Caco-2 (cell line): ENCODE data around the gene SLC2A9. TPM values are rescaled to one million over a fixed set of nuclear protein-coding genes. Genes with fewer than 3 reads are reported as not detected.

Experiments used
- BruUV-seq: library from RNA; stranded (reverse); fragments of 400-500 nt; replicated peaks from 2 replicates; lab custom pipeline; 2021; lab: Mats Ljungman, UMichigan
- CTCF ChIA-PET: fragments of 300-600 bp; sonication (Branson Sonifier 250); formaldehyde crosslinking; loops from one replicate; lab custom pipeline; 2022; ENCODE audit warnings: antibody characterized with exemption; lab: Charles Lee
- POLR2A ChIA-PET: fragments of 300-600 bp; sonication (Branson Sonifier 250); formaldehyde crosslinking; loops from one replicate; lab custom pipeline; 2022; ENCODE audit warnings: antibody characterized with exemption; lab: Charles Lee
- DNase-seq, 2 experiments: peaks; one replicate each; pipeline versions ENCODE4 v3.0.0 to v3.0.0-alpha.2; 2020 to 2022
- H3K27me3 ChIP-seq: replicated peaks from 2 replicates; pipeline ENCODE4 v1.6.0; 2011; ENCODE audit warnings: low read length; ENCODE audit not compliant: control insufficient read depth, insufficient read depth
- H3K36me3 ChIP-seq: 2 replicates; pipeline ENCODE4 v1.5.1; 2011; ENCODE audit warnings: low read length; ENCODE audit not compliant: control insufficient read depth, insufficient read depth
- H3K4me1 ChIP-seq: fragments of 250-450 bp; sonication (Bioruptor Pico); 2 replicates; pipeline ENCODE4 v1.5.1; 2020; ENCODE audit warnings: mild to moderate bottlenecking
- H3K4me3 ChIP-seq: 2 replicates; pipeline ENCODE4 v1.5.1; 2011; ENCODE audit warnings: low read depth, mild to moderate bottlenecking, control low read depth, low read length
- H3K9me3 ChIP-seq: fragments of 250-450 bp; sonication (Bioruptor Pico); 2 replicates; pipeline ENCODE4 v1.5.1; 2020; ENCODE audit warnings: mild to moderate bottlenecking, moderate library complexity
- H3K27ac Mint-ChIP-seq: one replicate; pipeline ENCODE4 v1.8.0; 2022; ENCODE audit warnings: mixed read lengths; ENCODE audit not compliant: unreplicated experiment
- H3K27me3 Mint-ChIP-seq: one replicate; pipeline ENCODE4 v1.8.0; 2022; ENCODE audit warnings: mixed read lengths; ENCODE audit not compliant: insufficient read depth, unreplicated experiment
- H3K36me3 Mint-ChIP-seq: one replicate; pipeline ENCODE4 v1.8.0; 2022; ENCODE audit warnings: mild to moderate bottlenecking, mixed read lengths; ENCODE audit not compliant: insufficient read depth, unreplicated experiment
- H3K4me1 Mint-ChIP-seq: one replicate; pipeline ENCODE4 v1.8.0; 2022; ENCODE audit warnings: low read depth, mixed read lengths; ENCODE audit not compliant: unreplicated experiment
- H3K4me3 Mint-ChIP-seq: one replicate; pipeline ENCODE4 v1.8.0; 2022; ENCODE audit warnings: mild to moderate bottlenecking, moderate library complexity, mixed read lengths; ENCODE audit not compliant: unreplicated experiment
- H3K9me3 Mint-ChIP-seq: one replicate; pipeline ENCODE4 v1.8.0; 2022; ENCODE audit warnings: mixed read lengths; ENCODE audit not compliant: unreplicated experiment
- CTCF ChIP-seq, 2 experiments: fragments of 200-600 bp in 1 of 2; IDR thresholded peaks; 1 replicate in 1 of 2; 2 replicates in 1 of 2; pipeline versions ENCODE4 v1.5.1 to v1.8.0; 2011 to 2022; ENCODE audit warnings: antibody characterized with exemption in 1 of 2, control low read depth in 1 of 2, inconsistent platforms in 1 of 2, low read depth in 1 of 2, low read length in 1 of 2, mild to moderate bottlenecking in 1 of 2, moderate library complexity in 1 of 2; ENCODE audit not compliant: insufficient read depth in 1 of 2, severe bottlenecking in 1 of 2, unreplicated experiment in 1 of 2
- intact Hi-C: fragments of 100-400 bp; cut with micrococcal nuclease; formaldehyde crosslinking; loops from one replicate; pipeline ENCODE4 v1.10.0; 2022; ENCODE audit not compliant: unreplicated experiment
- total RNA-seq: library from RNA; stranded (reverse); gene quantifications from 2 replicates; pipeline ENCODE4 v1.2.3, GENCODE V29; 2022

Gene SLC2A9
- total RNA-seq, 1 experiment from 2014 or later, result 21.0 TPM

GRCh38 chr4:9980898-9981297 is 40.4 kb downstream of the SLC2A9 start:
- ChIA-PET CTCF (no interaction called here), POLR2A (no interaction called here)
- Mint-ChIP-seq H3K36me3 (peaks cover 9% of the 10 kb centered on the region), H3K9me3 (peaks cover 12% of the 10 kb centered on the region), H3K27ac (no peak overlapping the region), H3K27me3 (no peaks in the 10 kb centered on the region), H3K4me3 (no peak overlapping the region), H3K4me1 (no peaks in the 10 kb centered on the region)
- Histone ChIP-seq H3K9me3 (no peaks in the 10 kb centered on the region), H3K27me3 (no peaks in the 10 kb centered on the region), H3K4me3 (no peak overlapping the region), H3K36me3 (no peaks in the 10 kb centered on the region), H3K4me1 (no peaks in the 10 kb centered on the region)
- no TSS peak for BruUV-seq
- no peak for TF ChIP-seq CTCF (IDR thresholded peaks at IDR 0.05; ENCODE audit: insufficient read depth in 1 of 2, low read depth in 1 of 2, low read length in 1 of 2, severe bottlenecking in 1 of 2, unreplicated experiment in 1 of 2)
- no peak for DNase-seq
- intact Hi-C loops, result no loop called here

- CTCF ChIA-PET, result no interaction called here
- POLR2A ChIA-PET, result no interaction called here
- intact Hi-C loops, result no loop called here
- Histone ChIP-seq H3K36me3 (no peaks in the 10 kb centered on the region), H3K4me3 (no peak overlapping the region), H3K9me3 (no peaks in the 10 kb centered on the region), H3K27me3 (no peaks in the 10 kb centered on the region), H3K4me1 (no peaks in the 10 kb centered on the region)
- H3K9me3 Mint-ChIP-seq, result peaks cover 12% of the 10 kb centered on the region
- no TSS peak for BruUV-seq
- H3K4me3 Mint-ChIP-seq, result no peak overlapping the region
- H3K27me3 Mint-ChIP-seq, result no peaks in the 10 kb centered on the region
- peaks cover 9% of the 10 kb centered on the region for H3K36me3 Mint-ChIP-seq
- H3K27ac Mint-ChIP-seq, result no peak overlapping the region
- no peak for TF ChIP-seq CTCF (IDR thresholded peaks at IDR 0.05; ENCODE audit: insufficient read depth in 1 of 2, low read depth in 1 of 2, low read length in 1 of 2, severe bottlenecking in 1 of 2, unreplicated experiment in 1 of 2)
- H3K4me1 Mint-ChIP-seq, result no peaks in the 10 kb centered on the region
- DNase-seq, result no peak
Measured at GRCh38 chr4:9979101-9979701, 42.1 kb downstream of the SLC2A9 start.

- no TSS peak for BruUV-seq
- H3K27me3 Mint-ChIP-seq, result no peaks in the 10 kb centered on the region
Measured at GRCh38 chr4:9977518-9978031, 43.7 kb downstream of the SLC2A9 start.

More at GRCh38 chr4:9977518-9978031, 43.7 kb downstream of the SLC2A9 start:
- Histone ChIP-seq H3K4me3 (no peak overlapping the region), H3K27me3 (no peaks in the 10 kb centered on the region), H3K4me1 (no peaks in the 10 kb centered on the region), H3K36me3 (no peaks in the 10 kb centered on the region), H3K9me3 (no peaks in the 10 kb centered on the region)
- H3K4me3 Mint-ChIP-seq, result no peak overlapping the region
- intact Hi-C loops, result no loop called here
- ChIA-PET POLR2A (no interaction called here), CTCF (no interaction called here)
- peaks cover 9% of the 10 kb centered on the region for H3K36me3 Mint-ChIP-seq
- TF ChIP-seq CTCF (IDR thresholded peaks at IDR 0.05; ENCODE audit: insufficient read depth in 1 of 2, low read depth in 1 of 2, low read length in 1 of 2, severe bottlenecking in 1 of 2, unreplicated experiment in 1 of 2), result no peak
- peaks cover 20% of the 10 kb centered on the region for H3K9me3 Mint-ChIP-seq
- H3K4me1 Mint-ChIP-seq, result no peaks in the 10 kb centered on the region
- H3K27ac Mint-ChIP-seq, result no peak overlapping the region
- DNase-seq, result no peak
